Stimulated activated CD8-positive, alpha-beta memory T cell treated with anti-CD3 and anti-CD28 coated beads, Interleukin-12 subunit alpha, Interleukin-12 subunit beta, amount 100 ng/mL, for 24 hours (primary cell): ENCODE data around the gene CFAP221.

Experiments used
- DNase-seq: peaks from one replicate; pipeline ENCODE4 v3.0.0-alpha.2; 2020; ENCODE audit errors: extremely low read depth

CFAP221 gene

DNA sequence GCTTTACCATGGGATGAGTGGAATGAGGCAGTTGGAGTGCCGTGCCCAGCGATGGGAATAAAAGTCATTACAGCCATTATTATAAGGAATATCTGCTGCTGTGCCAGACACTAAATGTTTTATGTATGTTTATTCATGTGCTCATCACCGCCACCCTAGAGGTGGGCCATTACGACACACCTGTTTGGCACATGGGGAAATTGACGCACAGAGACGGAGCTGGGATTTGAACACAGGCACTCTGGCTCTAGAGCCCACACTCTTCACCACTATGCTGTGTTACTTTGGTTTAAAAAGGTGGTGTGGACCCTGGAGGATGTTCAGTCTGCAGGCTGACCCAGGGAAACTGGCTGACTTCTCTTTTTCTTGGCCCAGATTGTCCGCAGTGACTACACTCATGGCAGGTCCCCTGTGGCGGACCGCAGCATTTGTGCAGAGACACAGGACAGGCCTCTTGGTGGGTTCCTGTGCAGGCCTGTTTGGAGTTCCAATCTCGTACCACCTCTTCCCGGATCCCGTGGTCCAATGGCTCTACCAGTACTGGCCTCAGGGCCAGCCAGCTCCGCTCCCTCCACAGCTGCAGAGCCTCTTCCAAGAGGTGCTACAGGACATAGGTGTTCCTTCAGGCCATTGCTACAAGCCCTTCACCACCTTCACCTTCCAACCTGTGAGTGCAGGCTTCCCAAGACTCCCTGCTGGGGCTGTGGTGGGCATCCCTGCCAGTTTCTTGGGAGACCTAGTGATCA is 136.4 kb downstream of the CFAP221 start:
- no peak for DNase-seq

DNA sequence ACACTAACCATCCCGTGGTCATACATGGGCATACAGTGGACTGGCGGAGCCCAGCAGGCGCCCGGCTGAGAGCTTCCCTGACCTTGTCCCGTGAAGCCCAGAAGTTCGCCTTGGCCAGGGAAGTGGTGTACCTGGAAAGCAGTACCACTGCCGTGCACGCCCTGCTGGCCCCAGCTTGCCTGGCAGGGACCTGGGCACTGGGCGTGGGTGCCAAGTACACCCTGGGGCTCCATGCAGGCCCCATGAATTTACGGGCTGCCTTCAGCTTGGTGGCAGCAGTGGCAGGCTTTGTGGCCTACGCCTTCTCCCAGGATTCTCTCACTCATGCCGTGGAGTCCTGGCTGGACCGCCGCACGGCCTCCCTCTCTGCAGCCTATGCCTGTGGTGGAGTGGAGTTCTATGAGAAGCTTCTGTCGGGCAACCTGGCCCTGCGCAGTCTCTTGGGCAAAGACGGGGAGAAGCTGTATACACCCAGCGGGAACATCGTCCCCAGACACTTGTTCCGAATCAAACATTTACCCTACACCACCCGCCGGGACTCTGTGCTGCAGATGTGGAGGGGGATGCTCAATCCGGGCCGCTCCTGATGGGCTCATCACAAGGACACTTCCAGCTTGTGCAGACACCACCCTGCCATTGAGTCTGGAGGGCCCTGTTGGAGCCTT is 137.1 kb downstream of the CFAP221 start:
- no peak for DNase-seq

DNA sequence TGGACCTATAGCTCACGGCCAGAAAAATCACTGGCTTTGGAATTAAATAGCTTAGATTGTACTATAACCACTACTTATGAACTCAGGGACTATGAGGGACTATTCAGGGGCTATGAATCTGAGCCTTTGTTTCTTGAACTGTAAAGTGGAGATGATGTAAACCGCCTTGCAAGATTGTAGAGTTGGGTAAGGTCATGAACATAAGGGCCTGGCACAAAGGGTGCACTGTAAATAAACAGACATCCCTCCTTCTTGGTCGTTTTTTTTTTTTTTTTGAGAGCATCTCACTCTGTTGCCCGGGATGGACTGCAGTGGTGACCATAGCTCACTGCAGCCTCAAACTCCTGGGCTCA is 137.6 kb downstream of the CFAP221 start:
- no peak for DNase-seq

DNA sequence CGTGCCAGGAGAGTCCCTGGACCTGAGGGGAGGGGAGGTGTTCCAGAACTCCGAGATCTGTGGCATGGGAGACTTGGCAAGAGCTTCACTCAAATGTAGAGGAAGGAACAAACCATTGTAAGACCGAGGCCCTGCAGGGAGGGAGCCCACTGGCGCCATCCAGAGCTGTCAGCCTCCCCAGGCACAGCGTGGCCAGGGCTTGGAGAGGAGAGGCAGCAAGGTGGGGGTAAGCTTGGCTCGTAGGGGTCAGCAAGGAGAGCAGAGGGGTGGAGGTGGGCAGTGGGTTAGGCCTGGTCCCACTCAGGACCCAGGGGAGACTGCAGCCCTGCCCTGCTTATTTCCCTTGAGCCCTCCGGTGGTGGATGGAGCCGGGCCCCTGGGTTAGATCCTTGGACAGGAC is 138.3 kb downstream of the CFAP221 start:
- DNase-seq = no peak

DNA sequence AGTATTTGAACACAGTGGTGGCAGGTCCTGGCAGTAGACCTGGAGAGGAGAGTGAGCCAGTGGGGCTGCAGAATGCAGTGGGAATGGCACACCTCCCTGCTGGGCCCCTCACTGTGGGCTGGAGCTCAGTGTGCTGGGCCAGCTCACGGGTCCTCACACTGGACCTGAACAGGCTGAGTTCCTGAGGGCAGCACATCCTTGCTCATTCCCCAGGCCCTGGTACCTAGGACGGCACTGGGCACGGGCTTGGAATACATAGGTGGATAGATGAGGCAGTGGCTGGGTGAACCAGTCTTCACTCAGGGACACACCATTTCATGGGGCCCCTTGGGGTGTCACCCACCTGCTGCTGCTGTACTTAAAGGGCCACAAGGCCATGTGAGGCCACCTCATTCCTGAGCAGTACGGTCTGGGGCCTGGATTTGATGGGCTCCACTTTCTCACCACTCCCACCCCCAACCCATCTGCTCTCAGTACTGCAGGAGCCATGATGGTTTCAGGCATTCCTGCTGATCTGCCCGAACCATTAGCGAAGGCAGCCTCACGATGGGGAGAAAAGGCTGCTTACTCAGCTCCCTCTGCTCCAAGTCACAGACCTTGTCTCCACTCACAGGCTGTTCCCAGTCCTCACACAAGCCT is 138.9 kb downstream of the CFAP221 start:
- DNase-seq = no peak

DNA sequence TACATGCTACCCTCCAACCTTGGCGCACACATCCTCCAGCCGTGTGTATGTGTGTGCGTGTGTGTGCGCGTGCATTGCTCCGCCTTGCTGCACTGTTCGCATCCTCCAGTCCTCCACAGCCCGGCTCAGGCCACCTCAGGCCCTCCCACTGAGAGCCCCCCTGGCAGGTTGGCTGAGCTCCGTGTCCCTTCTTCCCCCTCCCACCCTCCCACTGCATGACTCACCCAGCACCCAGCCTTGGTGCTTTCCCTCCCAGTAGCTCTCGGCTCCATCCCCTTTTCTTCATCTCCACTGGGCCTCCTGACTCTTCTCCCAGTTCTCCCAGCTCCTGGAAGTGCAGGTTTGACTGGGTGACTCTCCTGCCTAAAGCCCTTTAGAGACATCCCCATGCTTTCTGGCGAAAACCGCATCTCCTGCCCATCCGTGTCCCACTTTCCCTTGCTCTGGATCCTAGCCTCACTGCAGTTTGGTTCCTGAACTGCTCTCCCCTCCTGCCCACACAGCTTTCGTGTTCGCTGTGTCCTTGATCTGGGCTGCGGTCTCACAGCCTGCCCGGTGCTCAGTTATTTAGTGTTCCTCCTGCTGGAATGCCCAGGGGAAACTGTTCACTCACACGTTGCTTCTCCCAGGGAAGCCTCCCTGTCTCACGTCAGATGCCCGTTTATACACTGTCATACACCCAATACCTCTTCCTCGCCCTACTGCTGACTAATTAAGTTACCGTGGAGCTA is 139.6 kb downstream of the CFAP221 start:
- DNase-seq = no peak

DNA sequence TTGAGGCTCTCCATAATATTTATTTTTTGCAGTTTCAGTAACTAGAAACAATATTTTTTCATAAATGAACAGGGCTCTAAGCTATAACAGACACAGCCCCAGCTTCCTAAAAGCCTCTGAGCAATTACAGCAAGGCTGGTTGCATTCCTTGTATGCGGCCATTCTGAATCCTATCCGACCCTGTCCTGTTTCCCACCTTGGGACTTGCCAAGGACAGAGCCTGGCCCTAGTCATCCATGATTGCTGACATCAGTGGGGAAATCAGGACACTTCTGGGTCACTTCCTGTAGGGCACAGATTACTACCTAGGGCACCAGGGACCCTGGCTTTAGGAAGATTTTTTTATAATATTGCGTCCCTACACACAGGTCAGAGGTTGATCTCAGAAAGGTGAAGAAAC is 140.3 kb downstream of the CFAP221 start:
- no peak for DNase-seq

DNA sequence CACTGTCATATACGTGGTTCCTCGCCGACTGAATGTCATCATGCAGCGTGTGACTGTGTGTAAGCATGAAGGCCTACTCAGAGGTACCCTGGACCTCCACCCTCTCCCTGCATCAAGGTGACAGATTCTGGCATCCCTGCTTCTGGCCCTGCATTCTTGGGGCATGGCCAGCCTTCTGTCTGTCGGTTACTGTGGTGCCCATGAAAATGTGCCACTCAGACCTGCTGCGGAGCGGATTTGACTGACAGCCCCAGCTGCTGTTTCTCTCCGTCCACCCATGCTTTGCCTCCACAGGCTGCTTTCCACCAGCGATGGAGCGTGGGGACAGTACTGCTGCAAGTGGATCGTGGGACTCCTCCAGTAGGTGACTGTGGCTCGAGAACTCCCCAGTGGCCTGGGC is 144.4 kb downstream of the CFAP221 start:
- DNase-seq = no peak

DNA sequence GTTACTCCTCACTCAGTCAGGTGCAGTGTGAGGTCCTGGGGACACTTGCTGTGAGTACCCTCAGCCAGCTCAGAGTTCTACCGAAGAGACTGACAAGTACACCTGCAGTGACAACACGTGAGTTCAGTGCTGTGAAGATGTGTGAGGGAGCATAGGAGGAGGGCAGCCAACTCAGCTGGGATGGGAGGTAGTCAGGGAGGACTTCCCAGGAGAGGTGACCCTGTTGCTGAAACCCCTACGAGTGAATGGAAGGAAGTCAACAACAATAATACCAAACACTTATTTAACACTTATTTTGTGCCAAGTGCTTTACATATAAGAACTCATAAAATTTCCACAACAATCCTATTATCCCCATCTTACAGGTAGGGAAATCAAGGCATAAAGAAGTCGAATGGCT is 145.0 kb downstream of the CFAP221 start:
- no peak for DNase-seq

DNA sequence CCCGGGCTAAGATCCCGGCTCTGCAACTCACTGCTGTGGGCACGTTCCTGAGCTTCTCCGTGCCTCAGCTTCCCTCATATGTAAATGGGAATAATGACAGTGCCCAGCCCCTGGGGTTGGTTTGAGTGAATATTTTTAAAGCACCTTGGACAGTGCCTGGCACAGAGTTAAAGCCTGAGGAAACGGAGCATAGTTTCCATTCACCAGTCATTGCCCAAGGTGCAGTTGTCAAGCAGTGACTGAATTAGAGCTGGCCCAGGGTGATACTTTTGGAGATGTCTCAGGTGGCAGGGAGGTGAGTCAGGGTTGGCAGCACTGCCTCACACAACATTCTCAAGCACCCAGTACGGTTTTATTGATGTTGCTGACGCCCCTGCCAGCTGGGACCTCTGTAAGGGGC is 146.9 kb downstream of the CFAP221 start:
- DNase-seq = no peak

DNA sequence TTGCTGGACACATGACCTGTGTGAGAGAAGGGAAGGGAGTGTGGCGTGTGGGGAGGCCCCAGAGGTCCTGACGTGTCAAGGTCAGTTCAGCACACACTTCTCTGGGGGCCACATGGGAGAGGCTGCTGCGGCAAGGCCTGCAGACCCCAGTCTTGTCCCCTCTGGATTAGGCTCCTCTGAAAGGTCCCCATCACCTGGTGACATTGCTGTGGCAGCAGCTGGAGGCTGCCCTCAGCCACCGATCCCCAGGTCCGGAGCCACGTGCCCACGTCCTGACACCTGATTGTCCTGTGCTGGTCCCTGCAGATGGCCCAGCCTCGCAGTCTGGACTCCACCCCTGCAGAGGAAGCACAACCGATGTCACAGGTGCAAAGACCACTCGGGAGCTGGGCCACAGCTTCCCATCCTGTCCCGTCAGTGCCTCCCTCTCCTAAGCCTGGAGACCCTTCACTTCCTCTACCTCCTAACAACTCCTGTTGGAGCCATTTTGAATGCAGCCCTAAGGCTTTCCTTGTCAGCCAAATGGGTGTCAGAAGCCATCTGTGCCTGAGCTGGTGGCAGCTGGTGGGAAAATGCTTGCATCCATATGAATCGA is 147.5 kb downstream of the CFAP221 start:
- DNase-seq = no peak

DNA sequence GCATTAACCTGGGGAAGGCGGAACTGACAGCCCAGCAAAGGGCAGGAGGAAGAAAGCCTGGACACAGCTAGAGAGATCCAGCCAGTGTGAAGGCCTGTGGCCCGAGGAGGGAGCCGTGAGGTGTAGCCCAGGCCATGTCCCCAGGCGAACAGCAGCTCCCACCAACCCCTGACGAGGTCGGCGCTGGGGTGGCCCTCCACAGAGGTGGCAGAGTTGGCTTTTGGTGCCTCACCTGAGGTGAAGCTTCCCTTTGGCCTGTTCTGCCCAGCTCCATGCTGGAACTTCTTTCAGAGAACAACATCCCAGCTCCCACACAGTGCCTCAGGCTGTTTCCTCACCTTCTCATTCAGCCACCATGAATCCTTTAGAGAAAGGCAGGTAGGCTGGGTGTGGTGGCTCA is 148.1 kb downstream of the CFAP221 start:
- DNase-seq = no peak

DNA sequence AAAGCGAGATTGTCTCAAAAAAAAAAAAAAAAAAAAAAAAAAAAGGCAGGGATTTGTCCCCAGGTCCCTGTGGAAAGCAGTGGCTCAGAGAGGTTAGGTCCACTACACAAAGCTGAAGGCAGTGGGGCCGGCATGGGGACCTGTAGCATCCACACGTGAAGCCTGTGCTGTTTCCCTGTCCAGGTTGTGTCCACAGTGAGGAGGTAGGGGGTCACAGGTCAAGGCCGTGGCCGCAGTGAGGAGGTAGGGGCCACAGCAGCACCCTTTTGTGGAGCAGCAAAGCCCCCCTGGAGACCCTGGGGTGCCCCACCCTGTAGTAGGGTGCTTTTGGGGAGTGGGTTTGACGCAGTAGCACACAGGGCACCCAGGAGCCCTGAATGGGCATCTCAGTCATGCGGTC is 148.7 kb downstream of the CFAP221 start:
- DNase-seq = no peak

DNA sequence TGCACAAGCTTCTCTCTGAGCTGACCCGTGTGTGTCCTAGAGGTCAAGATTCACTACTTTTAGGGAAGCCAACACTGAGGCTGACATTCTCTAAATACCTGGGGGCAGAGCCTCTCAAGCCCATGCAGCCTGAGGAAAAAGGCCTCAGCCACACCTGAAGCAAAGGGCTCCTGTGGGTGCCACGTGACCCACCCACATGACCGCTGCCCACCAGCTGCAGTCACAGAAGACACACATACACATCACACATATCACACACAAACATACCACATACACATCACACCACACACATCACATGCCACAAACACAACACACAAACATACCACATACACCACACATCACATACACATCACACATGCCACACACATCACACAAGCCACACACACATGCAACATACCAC is 149.3 kb downstream of the CFAP221 start:
- no peak for DNase-seq

DNA sequence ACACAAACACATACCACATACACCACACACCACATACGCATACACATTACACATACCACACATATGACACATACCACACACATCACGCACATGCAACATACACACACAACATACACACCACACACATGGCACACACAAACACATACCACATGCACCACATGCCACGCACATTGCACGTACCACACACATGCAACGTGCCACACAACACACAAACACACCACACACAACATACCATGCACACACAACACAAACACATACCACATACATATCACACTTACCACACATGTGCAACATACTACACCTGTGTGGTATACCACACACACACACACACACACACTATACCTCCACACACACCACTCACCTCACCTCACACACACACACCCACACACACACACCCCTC is 149.7 kb downstream of the CFAP221 start:
- no peak for DNase-seq

DNA sequence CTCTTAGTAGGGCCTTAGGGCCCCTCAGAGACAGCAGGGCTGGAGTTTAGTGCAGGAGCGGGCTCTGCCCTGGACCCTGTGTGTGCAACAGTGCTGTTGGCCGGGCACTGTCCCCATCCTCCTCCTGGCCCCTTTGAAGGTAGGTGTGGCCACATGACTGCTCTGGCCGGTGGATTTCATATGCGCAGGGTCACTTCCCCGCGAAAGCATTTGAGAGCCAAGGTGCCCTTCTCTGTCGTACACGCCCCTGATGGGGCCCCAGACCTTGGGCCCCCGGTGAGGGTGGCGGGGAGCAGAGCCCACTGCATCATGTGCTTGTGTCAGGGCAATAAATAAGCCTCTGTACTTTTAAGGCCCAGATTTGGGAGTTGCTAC is 150.2 kb downstream of the CFAP221 start:
- DNase-seq = no peak

DNA sequence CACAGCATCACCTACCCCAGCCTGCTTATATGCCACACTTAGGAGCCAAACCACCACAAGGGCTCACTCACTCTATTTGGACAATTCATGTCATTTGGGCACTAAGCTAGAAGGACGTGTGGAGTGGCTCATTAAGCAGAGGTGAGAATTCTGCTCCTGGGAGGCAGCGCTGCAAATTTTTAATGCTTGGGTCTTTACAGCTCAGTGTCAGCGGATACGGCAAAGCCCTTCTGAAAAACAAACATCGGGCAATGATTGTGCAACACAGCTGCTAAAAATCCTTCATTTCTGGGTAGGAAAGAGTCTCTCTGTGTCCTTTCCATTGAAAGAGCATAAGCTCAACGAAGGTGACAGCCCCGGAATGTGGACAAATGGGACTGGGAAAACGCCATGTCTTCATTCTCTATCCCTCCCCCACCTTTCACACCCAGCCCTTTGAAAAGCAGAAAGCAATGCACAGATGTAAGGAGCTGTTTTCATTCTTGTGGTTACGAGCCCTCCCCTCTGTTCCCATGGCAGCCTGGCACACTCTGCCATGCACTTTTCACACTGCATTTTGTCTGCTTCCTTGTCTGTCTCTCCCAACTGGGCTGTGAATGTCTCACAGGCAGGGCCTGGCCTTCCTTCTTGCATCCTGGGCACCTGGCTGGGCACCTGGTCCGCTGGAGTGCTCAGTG is 150.7 kb downstream of the CFAP221 start:
- DNase-seq = no peak

DNA sequence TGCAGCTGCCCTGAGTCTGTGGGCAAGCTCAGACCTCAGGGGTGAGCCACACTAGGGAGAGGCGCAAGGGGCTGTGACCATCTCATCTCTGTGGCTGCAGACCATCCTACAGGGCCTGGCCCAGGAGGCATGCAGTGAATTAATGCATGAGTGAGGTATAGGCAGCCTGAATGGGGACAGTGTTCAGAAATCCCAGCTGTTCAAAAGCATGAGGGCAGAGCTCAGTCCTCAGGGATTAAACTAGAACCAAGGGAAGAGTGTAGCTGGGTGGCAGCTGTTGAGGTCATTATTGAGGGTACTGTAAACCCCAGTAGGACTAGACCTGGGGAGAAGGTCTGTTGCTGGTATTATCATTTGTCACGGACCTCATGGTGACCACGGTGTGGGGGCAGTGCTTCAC is 151.8 kb downstream of the CFAP221 start:
- no peak for DNase-seq

DNA sequence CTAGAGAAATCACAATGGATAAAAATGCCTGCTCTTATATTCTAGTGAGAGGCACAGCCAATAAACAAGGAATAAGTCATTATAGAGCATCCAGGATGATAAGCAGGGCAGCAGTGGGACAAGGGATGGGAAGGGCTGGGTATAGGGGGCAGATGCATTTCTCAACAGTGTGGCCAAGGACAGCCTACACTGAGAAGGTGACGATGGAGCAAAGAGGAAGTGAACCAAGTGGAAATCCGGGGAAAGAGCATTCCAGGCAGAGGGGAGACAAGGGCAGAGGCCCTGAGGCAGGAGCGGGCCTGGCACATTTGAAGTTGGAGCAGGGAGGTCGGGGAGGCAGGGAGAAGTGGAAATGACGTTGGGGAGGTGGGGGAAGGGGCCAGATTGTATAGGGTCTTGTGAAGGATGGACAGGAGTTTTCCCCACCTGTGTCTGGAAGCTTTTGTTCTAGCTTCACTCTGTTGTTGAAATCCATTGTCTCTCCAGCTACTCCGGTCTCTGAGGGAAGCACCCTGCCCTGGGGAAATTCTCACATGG is 152.3 kb downstream of the CFAP221 start:
- no peak for DNase-seq

DNA sequence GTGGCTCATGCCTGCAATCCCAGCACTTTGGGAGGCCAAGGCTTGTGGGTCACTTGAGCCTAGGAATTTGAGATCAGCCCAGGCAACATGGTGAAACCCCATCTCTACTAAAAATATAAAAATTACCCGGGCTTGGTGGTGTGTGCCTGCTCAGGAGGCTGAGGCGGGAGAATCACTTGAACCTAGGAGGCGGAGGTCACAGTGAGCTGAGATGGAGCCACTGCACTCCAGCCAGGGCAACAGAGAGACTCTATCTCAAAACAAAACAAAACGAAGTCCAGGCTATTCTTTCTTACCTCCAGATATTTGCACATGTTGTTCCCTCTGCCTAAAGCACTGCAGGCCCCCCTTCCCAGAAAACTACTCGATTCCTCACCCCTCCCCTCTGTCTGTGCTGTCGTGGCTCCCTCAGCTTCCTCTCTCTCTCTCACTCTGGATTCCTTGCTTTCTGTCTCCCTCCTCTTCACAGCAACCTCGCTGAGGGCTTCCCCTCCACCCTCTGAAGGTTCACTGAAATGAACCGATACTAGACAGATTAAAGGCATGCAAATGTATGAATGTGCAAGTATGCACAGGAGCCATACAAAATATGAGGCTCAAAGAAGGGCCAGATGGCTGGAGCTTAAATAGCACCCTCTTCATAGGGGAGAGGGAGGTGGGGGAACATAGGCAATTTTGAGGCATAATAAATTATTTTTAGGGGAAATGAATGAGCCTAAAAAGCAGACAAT is 153.2 kb downstream of the CFAP221 start:
- DNase-seq = no peak

DNA sequence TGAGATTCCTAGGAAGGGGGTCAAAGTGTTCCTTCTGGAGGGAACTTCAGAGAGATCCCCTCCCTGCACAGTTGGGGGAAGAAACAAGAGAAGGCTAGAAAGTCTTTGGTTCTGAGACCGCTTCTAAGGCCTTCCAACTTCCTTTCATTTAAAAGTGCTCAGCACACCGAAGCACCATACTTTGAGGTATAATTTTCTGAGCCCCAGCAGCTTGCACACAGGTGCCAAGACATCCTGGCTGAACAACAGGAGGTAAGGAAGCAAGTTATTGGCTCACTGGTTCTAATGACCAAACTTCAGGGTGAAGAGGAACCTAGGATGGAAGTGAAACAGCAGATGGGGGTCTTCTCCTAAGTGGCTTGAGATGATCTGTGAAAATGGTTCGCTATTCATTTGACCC is 154.0 kb downstream of the CFAP221 start:
- no peak for DNase-seq
